ENCODE data around the gene HS3ST3A1. TPM values are rescaled to one million over a fixed set of nuclear protein-coding genes. Genes with fewer than 3 reads are reported as not detected.
"Not testable (repeated sequence)": the region's sequence is repeated elsewhere in the genome, so short reads cannot be mapped to it uniquely, and the experiment has no call there.

HS3ST3A1 gene
- total RNA-seq, 2 experiments from 2014 or later: not detected

GRCh38 chr17:13550291-13550690 is 51.4 kb downstream of the HS3ST3A1 start:
- POLR2A ChIA-PET: no interaction called here
- H3K4me3 Mint-ChIP-seq: no peak overlapping the region
- DNase-seq (no peak), ATAC-seq (ENCODE audit: low read depth) (no peak)
- peaks cover 8% of the 10 kb centered on the region for H3K9me3 Mint-ChIP-seq
- H3K36me3 Mint-ChIP-seq: no peaks in the 10 kb centered on the region
- H3K4me1 Mint-ChIP-seq: no peaks in the 10 kb centered on the region
- no peak overlapping the region for H3K27ac Mint-ChIP-seq
- peaks cover 8% of the 10 kb centered on the region for H3K27me3 Mint-ChIP-seq

- H3K4me1 Mint-ChIP-seq; H3K9me3 Mint-ChIP-seq; H3K27ac Mint-ChIP-seq; H3K36me3 Mint-ChIP-seq; ATAC-seq (ENCODE audit: low read depth); DNase-seq; H3K27me3 Mint-ChIP-seq; POLR2A ChIA-PET; H3K4me3 Mint-ChIP-seq: not testable (repeated sequence)
These were observed 53.2 kb downstream of the HS3ST3A1 start for GRCh38 chr17:13548576-13548975.

- Mint-ChIP-seq H3K4me1 (no peaks in the 10 kb centered on the region), H3K36me3 (no peaks in the 10 kb centered on the region), H3K27ac (no peak overlapping the region), H3K9me3 (peaks cover 8% of the 10 kb centered on the region), H3K27me3 (peaks cover 8% of the 10 kb centered on the region), H3K4me3 (no peak overlapping the region)
- DNase-seq (no peak), ATAC-seq (ENCODE audit: low read depth) (no peak)
- POLR2A ChIA-PET: no interaction called here
These were observed 54.9 kb downstream of the HS3ST3A1 start for GRCh38 chr17:13546851-13547250.

- H3K27me3 Mint-ChIP-seq: peaks cover 8% of the 10 kb centered on the region
- no peak overlapping the region for H3K27ac Mint-ChIP-seq
- H3K4me1 Mint-ChIP-seq: no peaks in the 10 kb centered on the region
- H3K4me3 Mint-ChIP-seq: no peak overlapping the region
- no peaks in the 10 kb centered on the region for H3K36me3 Mint-ChIP-seq
- DNase-seq: no peak
- peaks cover 8% of the 10 kb centered on the region for H3K9me3 Mint-ChIP-seq
- POLR2A ChIA-PET: no interaction called here
- no peak for ATAC-seq (ENCODE audit: low read depth)
These were observed 55.8 kb downstream of the HS3ST3A1 start for GRCh38 chr17:13545941-13546340.

- POLR2A ChIA-PET: no interaction called here
- Mint-ChIP-seq H3K4me3 (no peak overlapping the region), H3K9me3 (peaks cover 4% of the 10 kb centered on the region), H3K36me3 (no peaks in the 10 kb centered on the region), H3K27ac (no peak overlapping the region), H3K4me1 (no peaks in the 10 kb centered on the region), H3K27me3 (peaks cover 4% of the 10 kb centered on the region)
- ATAC-seq (ENCODE audit: low read depth) (no peak), DNase-seq (no peak)
These were observed 57.0 kb downstream of the HS3ST3A1 start for GRCh38 chr17:13544765-13545164.

GRCh38 chr17:13544292-13544691 is 57.4 kb downstream of the HS3ST3A1 start:
- no peak overlapping the region for H3K27ac Mint-ChIP-seq
- no peaks in the 10 kb centered on the region for H3K27me3 Mint-ChIP-seq
- no peaks in the 10 kb centered on the region for H3K36me3 Mint-ChIP-seq
- DNase-seq (no peak), ATAC-seq (ENCODE audit: low read depth) (no peak)
- no peaks in the 10 kb centered on the region for H3K4me1 Mint-ChIP-seq
- POLR2A ChIA-PET: no interaction called here
- peaks cover 2% of the 10 kb centered on the region for H3K9me3 Mint-ChIP-seq
- H3K4me3 Mint-ChIP-seq: no peak overlapping the region

GRCh38 chr17:13542636-13543035 is 59.1 kb downstream of the HS3ST3A1 start:
- no peak for ATAC-seq (ENCODE audit: low read depth)
- Mint-ChIP-seq H3K4me1 (no peaks in the 10 kb centered on the region), H3K36me3 (no peaks in the 10 kb centered on the region), H3K27me3 (no peaks in the 10 kb centered on the region), H3K27ac (no peak overlapping the region), H3K9me3 (peaks cover 2% of the 10 kb centered on the region), H3K4me3 (no peak overlapping the region)
- POLR2A ChIA-PET: no interaction called here
- no peak for DNase-seq

GRCh38 chr17:13541032-13541480 is 60.7 kb downstream of the HS3ST3A1 start:
- POLR2A ChIA-PET: no interaction called here
- H3K4me1 Mint-ChIP-seq: no peaks in the 10 kb centered on the region
- H3K36me3 Mint-ChIP-seq: no peaks in the 10 kb centered on the region
- DNase-seq (no peak), ATAC-seq (ENCODE audit: low read depth) (no peak)
- peaks cover 2% of the 10 kb centered on the region for H3K9me3 Mint-ChIP-seq
- H3K27me3 Mint-ChIP-seq: no peaks in the 10 kb centered on the region
- no peak overlapping the region for H3K27ac Mint-ChIP-seq
- H3K4me3 Mint-ChIP-seq: no peak overlapping the region

GRCh38 chr17:13540546-13540945 is 61.2 kb downstream of the HS3ST3A1 start:
- Mint-ChIP-seq H3K9me3 (no peaks in the 10 kb centered on the region), H3K4me1 (no peaks in the 10 kb centered on the region), H3K27me3 (no peaks in the 10 kb centered on the region), H3K27ac (no peak overlapping the region), H3K36me3 (no peaks in the 10 kb centered on the region), H3K4me3 (no peak overlapping the region)
- POLR2A ChIA-PET: no interaction called here
- DNase-seq: no peak
- no peak for ATAC-seq (ENCODE audit: low read depth)

GRCh38 chr17:13539421-13539820 is 62.3 kb downstream of the HS3ST3A1 start:
- no peak overlapping the region for H3K27ac Mint-ChIP-seq
- no peaks in the 10 kb centered on the region for H3K9me3 Mint-ChIP-seq
- H3K27me3 Mint-ChIP-seq: no peaks in the 10 kb centered on the region
- H3K4me1 Mint-ChIP-seq: no peaks in the 10 kb centered on the region
- DNase-seq: no peak
- no peak overlapping the region for H3K4me3 Mint-ChIP-seq
- POLR2A ChIA-PET: no interaction called here
- H3K36me3 Mint-ChIP-seq: no peaks in the 10 kb centered on the region
- no peak for ATAC-seq (ENCODE audit: low read depth)

- Mint-ChIP-seq H3K36me3 (no peaks in the 10 kb centered on the region), H3K27me3 (no peaks in the 10 kb centered on the region), H3K4me3 (no peak overlapping the region), H3K27ac (no peak overlapping the region), H3K9me3 (peaks cover 2% of the 10 kb centered on the region), H3K4me1 (no peaks in the 10 kb centered on the region)
- POLR2A ChIA-PET: no interaction called here
- DNase-seq (no peak), ATAC-seq (ENCODE audit: low read depth) (no peak)
These were observed 62.8 kb downstream of the HS3ST3A1 start for GRCh38 chr17:13538841-13539411.

GRCh38 chr17:13537871-13538643 is 63.7 kb downstream of the HS3ST3A1 start:
- no peaks in the 10 kb centered on the region for H3K4me1 Mint-ChIP-seq
- POLR2A ChIA-PET: no interaction called here
- no peaks in the 10 kb centered on the region for H3K27me3 Mint-ChIP-seq
- no peak overlapping the region for H3K4me3 Mint-ChIP-seq
- H3K9me3 Mint-ChIP-seq: peaks cover 3% of the 10 kb centered on the region
- ATAC-seq (ENCODE audit: low read depth): no peak
- no peak overlapping the region for H3K27ac Mint-ChIP-seq
- no peak for DNase-seq
- H3K36me3 Mint-ChIP-seq: no peaks in the 10 kb centered on the region

- Mint-ChIP-seq H3K36me3 (no peaks in the 10 kb centered on the region), H3K27me3 (no peaks in the 10 kb centered on the region), H3K9me3 (peaks cover 3% of the 10 kb centered on the region), H3K4me3 (no peak overlapping the region), H3K27ac (no peak overlapping the region), H3K4me1 (no peaks in the 10 kb centered on the region)
- ATAC-seq (ENCODE audit: low read depth) (no peak), DNase-seq (no peak)
- POLR2A ChIA-PET: no interaction called here
These were observed 64.5 kb downstream of the HS3ST3A1 start for GRCh38 chr17:13537167-13537731.

GRCh38 chr17:13534946-13535345 is 66.8 kb downstream of the HS3ST3A1 start:
- POLR2A ChIA-PET: no interaction called here
- H3K4me3 Mint-ChIP-seq: no peak overlapping the region
- H3K4me1 Mint-ChIP-seq: no peaks in the 10 kb centered on the region
- no peak for DNase-seq
- H3K9me3 Mint-ChIP-seq: peaks cover 3% of the 10 kb centered on the region
- no peaks in the 10 kb centered on the region for H3K36me3 Mint-ChIP-seq
- H3K27ac Mint-ChIP-seq: no peak overlapping the region
- ATAC-seq (ENCODE audit: low read depth): no peak
- no peaks in the 10 kb centered on the region for H3K27me3 Mint-ChIP-seq
